ENCODE measurements around the gene CTTNBP2. TPM values are rescaled to one million over a fixed set of nuclear protein-coding genes. Genes with fewer than 3 reads are reported as not detected.

CTTNBP2 gene
- total RNA-seq (2014; rRNA removed; shearing (Covaris generic)) = 0.38 and 0.43 TPM in 2 replicates

GRCh38 chr7:117873310-117874190 is at the start of gene CTTNBP2:
Gene CTTNBP2 (minus strand): TSS chr7:117873441. CDS start chr7:117873415, 26 bp downstream.
- H3K27ac ChIP-seq = no peak within 1 kb of the TSS
- H3K9me3 ChIP-seq (replicated peaks) = no peaks in the 10 kb centered on the region
- no peaks in the 10 kb centered on the region; the same call in 1 of the 2 replicates for H3K27me3 ChIP-seq
- no peaks in the 10 kb centered on the region for H3K36me3 ChIP-seq
- no peaks in the 10 kb centered on the region; the same call in 1 of the 2 replicates for H3K4me1 ChIP-seq
- peak; percentile 12 to 33 for DNase-seq
- H3K4me3 ChIP-seq = peak within 1 kb of the TSS; percentile 55

DNA sequence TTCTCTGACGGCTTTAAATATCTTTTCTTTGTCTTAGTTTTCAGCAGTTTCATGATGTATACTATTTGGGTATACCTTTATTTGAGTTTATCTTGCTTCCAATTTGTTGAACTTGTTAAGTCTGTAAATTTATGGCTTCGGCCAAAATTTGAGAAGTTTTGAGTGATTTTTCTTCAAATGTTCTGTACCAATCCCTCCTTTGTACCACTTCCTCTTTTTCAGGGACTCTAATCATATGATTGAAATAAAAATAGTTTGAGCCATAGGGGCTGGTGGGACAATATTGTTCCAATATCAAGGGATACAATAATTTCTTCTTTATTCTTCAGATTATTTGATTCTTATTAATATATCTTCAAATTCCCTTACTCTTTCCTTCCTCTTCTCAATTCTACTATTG is 43.1 kb upstream of the CTTNBP2 start:
- H3K36me3 ChIP-seq = no peaks in the 10 kb centered on the region
- H3K9me3 ChIP-seq (replicated peaks) = no peaks in the 10 kb centered on the region

GRCh38 chr7:117912421-117912820 is 39.2 kb upstream of the CTTNBP2 start:
- no peak for DNase-seq
- H3K4me3 ChIP-seq = no peak overlapping the region
- no peaks in the 10 kb centered on the region for H3K4me1 ChIP-seq
- H3K27me3 ChIP-seq = 0 out of 2 replicates have a peak, but pooled peaks cover 3% of the 10 kb centered on the region
- no peak overlapping the region for H3K27ac ChIP-seq
- H3K36me3 ChIP-seq = no peaks in the 10 kb centered on the region
- no peaks in the 10 kb centered on the region; the same call in 1 of the 2 replicates for H3K9me3 ChIP-seq (replicated peaks)

More for the DNA sequence above, 43.1 kb upstream of the CTTNBP2 start:
- H3K27me3 ChIP-seq = no peaks in the 10 kb centered on the region
- H3K27ac ChIP-seq = no peak overlapping the region
- no peaks in the 10 kb centered on the region for H3K4me1 ChIP-seq
- DNase-seq = no peak
- no peak overlapping the region for H3K4me3 ChIP-seq

- no peak overlapping the region for H3K27ac ChIP-seq
- 0 out of 2 replicates have a peak, but pooled peaks cover 3% of the 10 kb centered on the region for H3K27me3 ChIP-seq
- no peaks in the 10 kb centered on the region; the same call in 1 of the 2 replicates for H3K9me3 ChIP-seq (replicated peaks)
- no peaks in the 10 kb centered on the region for H3K4me1 ChIP-seq
- no peak for DNase-seq
- H3K4me3 ChIP-seq = no peak overlapping the region
- H3K36me3 ChIP-seq = no peaks in the 10 kb centered on the region
Observed at GRCh38 chr7:117908031-117908795, 35.0 kb upstream of the CTTNBP2 start.

DNA sequence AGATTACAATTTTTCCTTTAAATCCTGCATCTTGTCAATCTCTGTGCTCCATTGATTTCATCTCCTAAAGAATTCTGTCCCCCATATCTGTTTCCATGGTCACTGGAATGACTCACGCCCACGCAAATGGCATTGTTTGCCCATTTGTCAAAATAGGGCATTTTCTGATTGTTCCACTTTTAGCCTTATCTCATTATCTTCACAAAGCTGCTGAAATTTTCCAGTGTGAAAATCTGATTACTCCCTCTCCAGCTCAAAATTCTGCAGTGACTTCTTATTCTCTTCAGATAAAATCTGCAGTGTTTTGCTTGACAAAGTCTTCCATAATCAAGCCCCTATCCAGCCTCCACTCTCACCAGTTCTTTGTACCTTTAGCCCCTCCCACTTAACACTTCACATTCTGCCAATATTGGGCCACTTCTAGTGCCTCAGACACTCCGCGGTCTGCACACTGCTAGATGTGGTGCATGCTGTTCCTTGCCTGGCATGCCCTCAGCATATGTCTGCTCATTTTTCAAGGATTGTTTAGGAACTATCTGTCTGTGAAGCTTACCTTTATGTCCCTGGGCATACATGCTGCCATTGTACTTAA is 33.9 kb upstream of the CTTNBP2 start:
- H3K27ac ChIP-seq = no peak overlapping the region
- H3K27me3 ChIP-seq = 0 out of 2 replicates have a peak, but pooled peaks cover 3% of the 10 kb centered on the region
- no peaks in the 10 kb centered on the region; the same call in 1 of the 2 replicates for H3K9me3 ChIP-seq (replicated peaks)
- H3K4me3 ChIP-seq = no peak overlapping the region
- H3K4me1 ChIP-seq = no peaks in the 10 kb centered on the region
- no peaks in the 10 kb centered on the region for H3K36me3 ChIP-seq
- no peak for DNase-seq

- no peak overlapping the region for H3K27ac ChIP-seq
- no peaks in the 10 kb centered on the region for H3K9me3 ChIP-seq (replicated peaks)
- DNase-seq = no peak
- no peaks in the 10 kb centered on the region for H3K36me3 ChIP-seq
- H3K4me1 ChIP-seq = no peaks in the 10 kb centered on the region
- 0 out of 2 replicates have a peak, but pooled peaks cover 5% of the 10 kb centered on the region for H3K27me3 ChIP-seq
- H3K4me3 ChIP-seq = no peak overlapping the region
Observed at GRCh38 chr7:117902314-117902889, 29.2 kb upstream of the CTTNBP2 start.

GRCh38 chr7:117901089-117901797 is 28.0 kb upstream of the CTTNBP2 start:
- Histone ChIP-seq H3K4me3 (no peak overlapping the region), H3K9me3 (replicated peaks) (no peaks in the 10 kb centered on the region), H3K27ac (no peak overlapping the region), H3K27me3 (0 out of 2 replicates have a peak, but pooled peaks cover 5% of the 10 kb centered on the region), H3K4me1 (no peaks in the 10 kb centered on the region), H3K36me3 (no peaks in the 10 kb centered on the region)
- DNase-seq = no peak

DNA sequence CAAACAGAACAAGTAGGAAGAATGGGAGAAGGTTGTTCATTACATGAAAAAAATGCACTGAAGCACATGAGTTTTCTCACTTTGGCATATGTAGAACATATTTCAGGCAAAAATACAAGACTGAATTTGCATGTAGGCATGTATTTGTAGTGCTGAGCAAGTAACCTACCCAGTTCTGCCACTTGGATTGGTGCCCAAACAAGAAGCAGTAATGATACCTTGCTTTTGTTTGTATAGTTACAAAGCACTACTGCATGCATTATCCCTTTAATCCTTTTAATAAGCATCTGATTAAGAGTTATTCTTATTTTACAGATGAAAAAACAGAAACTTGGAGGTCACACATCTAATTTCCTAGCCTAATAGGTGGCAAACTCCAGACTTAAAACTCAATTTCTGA is 23.1 kb upstream of the CTTNBP2 start:
- H3K4me1 ChIP-seq = no peaks in the 10 kb centered on the region
- DNase-seq = no peak
- no peak overlapping the region for H3K27ac ChIP-seq
- H3K36me3 ChIP-seq = no peaks in the 10 kb centered on the region
- H3K27me3 ChIP-seq = 0 out of 2 replicates have a peak, but pooled peaks cover 5% of the 10 kb centered on the region
- no peaks in the 10 kb centered on the region for H3K9me3 ChIP-seq (replicated peaks)
- H3K4me3 ChIP-seq = no peak overlapping the region

DNA sequence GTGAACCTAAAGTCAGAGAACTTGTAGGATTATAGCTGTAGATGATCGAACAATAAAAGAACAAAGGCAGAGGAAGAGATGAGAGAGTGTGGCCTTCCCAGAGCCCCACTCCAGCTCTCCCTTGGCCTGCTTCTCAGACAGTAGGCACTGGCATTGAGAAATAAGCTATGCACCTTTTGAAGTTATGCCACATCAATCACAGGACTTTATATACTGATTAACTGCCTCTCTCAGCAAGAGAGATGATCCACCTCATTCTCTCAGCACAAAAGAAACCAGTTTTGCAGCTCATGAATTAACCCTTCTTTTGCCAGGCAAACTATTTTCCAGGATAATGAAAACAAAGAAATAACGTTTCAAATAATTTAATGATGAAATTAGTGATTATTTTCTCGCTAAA is 22.0 kb upstream of the CTTNBP2 start:
- H3K9me3 ChIP-seq (replicated peaks) = no peaks in the 10 kb centered on the region
- H3K4me1 ChIP-seq = no peaks in the 10 kb centered on the region
- H3K4me3 ChIP-seq = no peak overlapping the region
- 0 out of 2 replicates have a peak, but pooled peaks cover 5% of the 10 kb centered on the region for H3K27me3 ChIP-seq
- no peaks in the 10 kb centered on the region for H3K36me3 ChIP-seq
- H3K27ac ChIP-seq = no peak overlapping the region
- no peak for DNase-seq

DNA sequence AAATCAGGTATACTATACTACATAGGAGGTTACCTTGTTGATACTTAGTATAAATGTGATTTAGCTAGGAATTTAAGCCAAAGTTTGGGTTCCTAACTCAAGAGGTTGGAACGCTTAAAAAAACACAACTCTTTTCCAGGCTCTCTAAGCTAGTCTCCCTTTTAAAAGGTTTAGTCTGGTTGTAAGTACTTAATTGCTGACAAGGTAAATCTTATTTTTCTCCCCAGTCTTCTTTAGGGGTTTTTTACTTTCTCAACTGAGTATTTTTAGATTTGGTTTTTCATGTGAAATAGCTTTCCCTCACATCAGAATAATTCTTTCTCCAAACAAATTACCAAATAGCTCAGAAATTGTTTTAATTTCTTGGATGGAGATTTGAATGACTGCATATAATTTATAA is 20.8 kb upstream of the CTTNBP2 start:
- H3K27me3 ChIP-seq = no peaks in the 10 kb centered on the region
- DNase-seq = no peak
- no peaks in the 10 kb centered on the region for H3K9me3 ChIP-seq (replicated peaks)
- H3K36me3 ChIP-seq = no peaks in the 10 kb centered on the region
- H3K4me3 ChIP-seq = no peak overlapping the region
- no peak overlapping the region for H3K27ac ChIP-seq
- H3K4me1 ChIP-seq = no peaks in the 10 kb centered on the region

DNA sequence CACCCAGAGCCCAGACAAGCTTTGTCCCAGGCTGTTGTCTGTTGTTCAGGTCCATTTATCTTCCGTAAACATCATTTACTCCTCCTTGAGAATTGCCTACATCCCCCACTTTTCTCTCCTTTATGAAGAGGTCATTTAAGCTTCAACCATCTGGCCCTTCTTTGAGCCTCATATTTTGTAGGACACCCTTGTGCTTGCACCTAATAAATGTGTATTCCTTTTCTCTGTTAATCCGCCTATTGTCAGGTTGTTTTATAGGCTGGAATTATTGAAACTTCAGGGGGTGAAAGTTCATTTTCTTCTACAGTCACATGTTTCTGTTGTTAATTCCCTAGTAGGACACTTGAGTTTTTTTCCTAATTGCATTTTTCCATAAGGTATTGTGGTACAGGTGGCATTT is 19.6 kb upstream of the CTTNBP2 start:
- Histone ChIP-seq H3K27ac (no peak overlapping the region), H3K27me3 (no peaks in the 10 kb centered on the region), H3K9me3 (replicated peaks) (no peaks in the 10 kb centered on the region), H3K4me3 (no peak overlapping the region), H3K4me1 (no peaks in the 10 kb centered on the region), H3K36me3 (no peaks in the 10 kb centered on the region)
- DNase-seq = no peak

GRCh38 chr7:117889611-117890010 is 16.4 kb upstream of the CTTNBP2 start:
- H3K4me3 ChIP-seq = no peak overlapping the region
- H3K27ac ChIP-seq = no peak overlapping the region
- DNase-seq = no peak
- no peaks in the 10 kb centered on the region for H3K4me1 ChIP-seq
- no peaks in the 10 kb centered on the region for H3K27me3 ChIP-seq
- H3K9me3 ChIP-seq (replicated peaks) = no peaks in the 10 kb centered on the region
- no peaks in the 10 kb centered on the region for H3K36me3 ChIP-seq

DNA sequence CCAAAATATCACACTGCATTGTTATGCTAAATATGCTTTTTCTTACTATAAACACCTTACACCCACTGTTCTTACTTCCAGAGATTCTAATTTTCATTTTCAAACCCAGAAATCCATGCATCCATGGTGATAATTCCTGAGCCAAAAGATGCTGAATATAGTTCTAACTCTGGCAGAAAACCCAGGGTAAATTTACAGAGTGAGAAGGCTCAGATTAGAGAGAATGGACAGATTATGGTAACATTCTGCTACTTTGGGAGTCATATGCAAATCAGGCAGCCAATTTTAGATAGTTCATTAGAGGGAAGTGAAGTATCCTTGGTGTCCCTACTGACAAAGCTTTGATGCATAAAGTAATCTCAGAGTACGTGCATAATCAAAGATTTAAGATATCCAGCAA is 15.4 kb upstream of the CTTNBP2 start:
- DNase-seq = no peak
- Histone ChIP-seq H3K36me3 (no peaks in the 10 kb centered on the region), H3K27me3 (no peaks in the 10 kb centered on the region), H3K27ac (no peak overlapping the region), H3K4me3 (no peak overlapping the region), H3K4me1 (no peaks in the 10 kb centered on the region), H3K9me3 (replicated peaks) (no peaks in the 10 kb centered on the region)

- Histone ChIP-seq H3K4me3 (no peak overlapping the region), H3K27me3 (no peaks in the 10 kb centered on the region), H3K9me3 (replicated peaks) (no peaks in the 10 kb centered on the region), H3K27ac (no peak overlapping the region), H3K36me3 (no peaks in the 10 kb centered on the region), H3K4me1 (no peaks in the 10 kb centered on the region)
- no peak for DNase-seq
Observed at GRCh38 chr7:117882594-117882993, 9.4 kb upstream of the CTTNBP2 start.

Measured in SJCRH30 (cell line).